ENCODE results near the gene MUTYH.
A peak's percentile ranks its signal among the peaks of the same experiment; 100 is the strongest.
"Not testable (repeated sequence)": the region's sequence is repeated elsewhere in the genome, so short reads cannot be mapped to it uniquely, and the experiment has no call there.

Gene MUTYH

DNA sequence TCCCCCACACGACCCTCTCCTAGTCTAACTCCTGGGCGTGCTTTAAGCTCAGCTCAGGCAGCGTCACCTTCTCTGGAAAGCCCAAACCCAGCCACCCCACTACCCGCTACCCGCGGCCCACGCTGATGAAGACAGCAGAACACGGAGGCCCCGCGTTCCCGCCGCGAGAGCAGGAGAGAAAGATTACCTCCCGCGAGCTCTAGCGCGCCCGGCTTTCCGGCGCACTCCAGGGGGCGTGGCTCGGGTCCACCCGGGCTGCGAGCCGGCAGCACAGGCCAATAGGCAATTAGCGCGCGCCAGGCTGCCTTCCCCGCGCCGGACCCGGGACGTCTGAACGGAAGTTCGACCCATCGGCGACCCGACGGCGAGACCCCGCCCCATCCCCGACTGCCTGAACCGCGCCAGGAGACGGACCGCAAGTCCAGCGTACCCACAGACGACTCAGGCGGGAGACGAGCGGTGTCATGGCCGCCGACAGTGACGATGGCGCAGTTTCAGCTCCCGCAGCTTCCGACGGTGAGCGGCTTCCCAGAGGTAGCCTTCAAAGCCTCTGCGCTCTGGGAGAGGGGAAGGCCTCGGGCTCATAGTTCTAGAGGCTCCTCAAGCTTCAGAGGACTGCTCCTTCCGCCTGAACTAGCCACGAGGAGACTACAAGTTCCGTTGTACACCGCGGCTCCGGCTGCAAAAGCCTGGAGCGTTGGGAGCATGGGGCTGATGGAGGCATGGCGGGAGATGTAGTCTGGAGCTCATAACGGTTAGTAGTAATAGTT, at the start of gene MUTYH, which contains the start of gene TOE1:
Gene MUTYH (minus strand): TSS at position 652 of the 770 bp plus-strand sequence. CDS start 5,935 bp downstream, outside the sequence.
Gene TOE1 (plus strand): TSS at position 382 of the 770 bp plus-strand sequence. CDS start 83 bp downstream, at position 465.
- ATAC-seq (replicated peaks; ENCODE audit: extremely low read depth, poor library complexity, severe bottlenecking) (peak; percentile 83), DNase-seq (ENCODE audit: low spot score in 2 of 2) (peak; percentile 81 to 83)
- Mint-ChIP-seq H3K27me3 (no peaks in the 10 kb centered on the region), H3K27ac (ENCODE audit: low read depth) (peak within 1 kb of the TSS; percentile 98), H3K9me3 (no peaks in the 10 kb centered on the region), H3K4me3 (peak within 1 kb of the TSS; percentile 97), H3K36me3 (ENCODE audit: insufficient read depth) (peaks cover 21% of the 10 kb centered on the region), H3K4me1 (peaks cover 67% of the 10 kb centered on the region)

- DNase-seq (ENCODE audit: low spot score in 2 of 2) = no peak
- no peaks in the 10 kb centered on the region for H3K27me3 Mint-ChIP-seq
- H3K36me3 Mint-ChIP-seq (ENCODE audit: insufficient read depth) = peaks cover 2% of the 10 kb centered on the region
- no peak overlapping the region for H3K27ac Mint-ChIP-seq (ENCODE audit: low read depth)
- H3K4me1 Mint-ChIP-seq = no peaks in the 10 kb centered on the region
- no peak overlapping the region for H3K4me3 Mint-ChIP-seq
- H3K9me3 Mint-ChIP-seq = no peaks in the 10 kb centered on the region
- no peak for ATAC-seq (replicated peaks; ENCODE audit: extremely low read depth, poor library complexity, severe bottlenecking)
Measured at GRCh38 chr1:45386219-45386618, 46.0 kb upstream of the MUTYH start.

- H3K4me1 Mint-ChIP-seq = no peaks in the 10 kb centered on the region
- no peak for DNase-seq (ENCODE audit: low spot score in 2 of 2)
- no peak overlapping the region for H3K27ac Mint-ChIP-seq (ENCODE audit: low read depth)
- no peaks in the 10 kb centered on the region for H3K27me3 Mint-ChIP-seq
- no peaks in the 10 kb centered on the region for H3K9me3 Mint-ChIP-seq
- no peak overlapping the region for H3K4me3 Mint-ChIP-seq
- H3K36me3 Mint-ChIP-seq (ENCODE audit: insufficient read depth) = peaks cover 2% of the 10 kb centered on the region
- ATAC-seq (replicated peaks; ENCODE audit: extremely low read depth, poor library complexity, severe bottlenecking) = no peak
Measured at GRCh38 chr1:45385302-45385701, 45.1 kb upstream of the MUTYH start.

DNA sequence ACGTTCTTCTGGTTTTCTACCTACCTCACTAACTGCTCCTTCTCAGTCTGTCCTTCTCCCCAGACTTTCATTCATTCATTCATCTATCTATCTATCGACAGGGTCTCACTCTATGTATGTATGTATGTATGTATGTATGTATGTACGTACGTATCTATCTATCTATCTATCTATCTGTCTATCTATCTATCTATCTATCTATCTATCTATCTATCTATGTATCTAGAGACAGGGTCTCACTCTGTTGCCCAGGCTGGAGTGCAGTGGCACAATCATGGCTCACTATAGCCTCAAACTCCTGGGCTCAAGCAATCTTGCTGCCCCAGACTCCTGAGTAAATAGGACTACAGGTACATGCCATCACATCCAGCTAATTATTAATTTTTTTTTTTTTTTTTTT, 44.0 kb upstream of the MUTYH start:
- not testable (repeated sequence) for ATAC-seq (replicated peaks; ENCODE audit: extremely low read depth, poor library complexity, severe bottlenecking); DNase-seq (ENCODE audit: low spot score in 2 of 2); H3K27ac Mint-ChIP-seq (ENCODE audit: low read depth); H3K9me3 Mint-ChIP-seq; H3K36me3 Mint-ChIP-seq (ENCODE audit: insufficient read depth); H3K27me3 Mint-ChIP-seq; H3K4me1 Mint-ChIP-seq; H3K4me3 Mint-ChIP-seq

DNA sequence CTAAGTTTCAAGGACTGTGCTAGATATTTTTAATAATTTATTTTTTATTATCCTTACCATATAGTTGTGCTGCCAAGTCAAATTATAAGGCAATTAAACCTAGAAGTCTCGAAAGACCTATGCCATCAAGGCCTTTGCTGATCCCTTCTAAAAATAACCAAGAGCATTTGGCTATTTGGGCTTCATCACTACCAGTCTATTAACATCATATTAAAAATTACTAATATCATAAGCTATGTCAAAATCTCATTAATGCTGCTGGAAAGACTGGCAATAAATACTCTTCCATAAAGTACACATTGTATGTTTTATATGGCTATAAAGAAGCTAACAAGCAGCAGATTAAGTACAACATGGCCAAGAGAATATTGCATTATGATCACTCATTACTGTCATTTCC, 43.0 kb upstream of the MUTYH start:
- H3K27me3 Mint-ChIP-seq = no peaks in the 10 kb centered on the region
- ATAC-seq (replicated peaks; ENCODE audit: extremely low read depth, poor library complexity, severe bottlenecking) = no peak
- no peak overlapping the region for H3K27ac Mint-ChIP-seq (ENCODE audit: low read depth)
- H3K4me1 Mint-ChIP-seq = no peaks in the 10 kb centered on the region
- H3K36me3 Mint-ChIP-seq (ENCODE audit: insufficient read depth) = peaks cover 2% of the 10 kb centered on the region
- no peaks in the 10 kb centered on the region for H3K9me3 Mint-ChIP-seq
- DNase-seq (ENCODE audit: low spot score in 2 of 2) = no peak
- H3K4me3 Mint-ChIP-seq = no peak overlapping the region

- H3K4me3 Mint-ChIP-seq = no peak overlapping the region
Measured at GRCh38 chr1:45381243-45381642, 41.0 kb upstream of the MUTYH start.

GRCh38 chr1:45380730-45381129, 40.5 kb upstream of the MUTYH start:
- Mint-ChIP-seq H3K27ac (ENCODE audit: low read depth) (no peak overlapping the region), H3K4me3 (no peak overlapping the region), H3K27me3 (no peaks in the 10 kb centered on the region), H3K9me3 (no peaks in the 10 kb centered on the region), H3K4me1 (no peaks in the 10 kb centered on the region), H3K36me3 (ENCODE audit: insufficient read depth) (peaks cover 2% of the 10 kb centered on the region)
- ATAC-seq (replicated peaks; ENCODE audit: extremely low read depth, poor library complexity, severe bottlenecking) (no peak), DNase-seq (ENCODE audit: low spot score in 2 of 2) (no peak)

More at GRCh38 chr1:45381243-45381642, 41.0 kb upstream of the MUTYH start:
- Mint-ChIP-seq H3K27ac (ENCODE audit: low read depth) (no peak overlapping the region), H3K36me3 (ENCODE audit: insufficient read depth) (peaks cover 2% of the 10 kb centered on the region), H3K27me3 (no peaks in the 10 kb centered on the region), H3K9me3 (no peaks in the 10 kb centered on the region), H3K4me1 (no peaks in the 10 kb centered on the region)
- DNase-seq (ENCODE audit: low spot score in 2 of 2) = no peak
- ATAC-seq (replicated peaks; ENCODE audit: extremely low read depth, poor library complexity, severe bottlenecking) = no peak

- Mint-ChIP-seq H3K4me1 (no peaks in the 10 kb centered on the region), H3K4me3 (no peak overlapping the region), H3K27ac (ENCODE audit: low read depth) (no peak overlapping the region), H3K27me3 (no peaks in the 10 kb centered on the region), H3K9me3 (no peaks in the 10 kb centered on the region), H3K36me3 (ENCODE audit: insufficient read depth) (peaks cover 2% of the 10 kb centered on the region)
- ATAC-seq (replicated peaks; ENCODE audit: extremely low read depth, poor library complexity, severe bottlenecking) (no peak), DNase-seq (ENCODE audit: low spot score in 2 of 2) (no peak)
Measured at GRCh38 chr1:45380125-45380524, 39.9 kb upstream of the MUTYH start.

- no peaks in the 10 kb centered on the region for H3K9me3 Mint-ChIP-seq
- no peaks in the 10 kb centered on the region for H3K27me3 Mint-ChIP-seq
Measured at GRCh38 chr1:45379524-45379923, 39.3 kb upstream of the MUTYH start.

DNA sequence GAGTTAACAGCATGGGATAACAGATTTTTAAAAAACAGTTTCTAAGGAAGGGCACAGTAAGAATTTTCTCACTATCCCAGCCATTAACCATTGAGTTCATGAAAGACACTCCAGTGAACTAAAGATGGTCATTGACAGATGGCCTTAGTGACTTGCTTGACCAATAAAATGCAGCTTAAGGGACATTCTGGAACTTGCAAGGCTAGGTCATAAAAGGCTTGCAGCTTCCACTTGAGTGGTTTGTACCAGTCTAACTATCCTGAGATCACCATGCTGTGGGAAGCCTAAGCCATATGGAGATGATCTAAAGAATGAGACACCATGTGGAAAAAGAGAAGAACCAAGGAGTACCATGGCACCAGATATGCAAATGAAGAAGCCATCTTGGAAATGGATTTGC, 37.9 kb upstream of the MUTYH start:
- H3K27ac Mint-ChIP-seq (ENCODE audit: low read depth) = no peak overlapping the region
- H3K4me3 Mint-ChIP-seq = no peak overlapping the region
- no peaks in the 10 kb centered on the region for H3K4me1 Mint-ChIP-seq
- DNase-seq (ENCODE audit: low spot score in 2 of 2) (no peak), ATAC-seq (replicated peaks; ENCODE audit: extremely low read depth, poor library complexity, severe bottlenecking) (no peak)
- H3K27me3 Mint-ChIP-seq = no peaks in the 10 kb centered on the region
- H3K36me3 Mint-ChIP-seq (ENCODE audit: insufficient read depth) = peaks cover 2% of the 10 kb centered on the region
- no peaks in the 10 kb centered on the region for H3K9me3 Mint-ChIP-seq

More at GRCh38 chr1:45379524-45379923, 39.3 kb upstream of the MUTYH start:
- H3K4me1 Mint-ChIP-seq = no peaks in the 10 kb centered on the region
- no peak for ATAC-seq (replicated peaks; ENCODE audit: extremely low read depth, poor library complexity, severe bottlenecking)
- DNase-seq (ENCODE audit: low spot score in 2 of 2) = no peak
- H3K4me3 Mint-ChIP-seq = no peak overlapping the region
- no peak overlapping the region for H3K27ac Mint-ChIP-seq (ENCODE audit: low read depth)
- H3K36me3 Mint-ChIP-seq (ENCODE audit: insufficient read depth) = peaks cover 2% of the 10 kb centered on the region

- H3K4me1 Mint-ChIP-seq = no peaks in the 10 kb centered on the region
- DNase-seq (ENCODE audit: low spot score in 2 of 2) = no peak
- H3K36me3 Mint-ChIP-seq (ENCODE audit: insufficient read depth) = no peaks in the 10 kb centered on the region
- H3K27ac Mint-ChIP-seq (ENCODE audit: low read depth) = peak overlapping the region; percentile 0
- ATAC-seq (replicated peaks; ENCODE audit: extremely low read depth, poor library complexity, severe bottlenecking) = no peak
- no peaks in the 10 kb centered on the region for H3K27me3 Mint-ChIP-seq
- H3K9me3 Mint-ChIP-seq = no peaks in the 10 kb centered on the region
- no peak overlapping the region for H3K4me3 Mint-ChIP-seq
Measured at GRCh38 chr1:45375104-45376090, 35.2 kb upstream of the MUTYH start.

DNA sequence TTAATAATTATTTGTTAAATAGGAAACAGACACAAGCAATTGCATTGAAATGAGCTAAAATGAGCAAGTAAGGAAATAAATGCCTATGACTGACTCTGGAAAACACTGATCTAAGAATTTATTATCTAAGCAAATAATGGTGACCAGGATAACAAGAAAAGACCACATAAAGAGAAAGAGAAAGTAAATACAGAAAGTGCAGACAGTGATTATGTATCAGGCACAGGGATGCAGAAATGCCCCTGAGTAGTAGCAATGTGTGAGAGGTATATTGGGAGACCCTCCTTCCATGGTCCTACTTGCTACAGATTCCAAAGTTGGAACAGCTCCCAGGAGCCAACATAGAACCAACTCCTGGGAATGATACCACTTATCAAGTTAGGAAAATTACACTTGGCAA, 33.3 kb upstream of the MUTYH start:
- no peaks in the 10 kb centered on the region for H3K9me3 Mint-ChIP-seq
- H3K4me3 Mint-ChIP-seq = no peak overlapping the region
- H3K27ac Mint-ChIP-seq (ENCODE audit: low read depth) = peak overlapping the region; percentile 1
- no peaks in the 10 kb centered on the region for H3K36me3 Mint-ChIP-seq (ENCODE audit: insufficient read depth)
- no peaks in the 10 kb centered on the region for H3K4me1 Mint-ChIP-seq
- H3K27me3 Mint-ChIP-seq = no peaks in the 10 kb centered on the region
- DNase-seq (ENCODE audit: low spot score in 2 of 2) (no peak), ATAC-seq (replicated peaks; ENCODE audit: extremely low read depth, poor library complexity, severe bottlenecking) (no peak)
